GM19239 (cell line): ENCODE measurements around the gene PAH.
A peak's percentile ranks its signal among the peaks of the same experiment; 100 is the strongest.

Experiments
- DNase-seq: peaks from one replicate; pipeline ENCODE4 v3.0.0; 2011; ENCODE audit warnings: low spot score; ENCODE audit not compliant: insufficient read length
- FAIRE-seq: peaks from 2 replicates; lab custom pipeline; 2011; peaks lifted over from hg19 to GRCh38; lab: Jason Lieb, UNC

Gene PAH

GRCh38 chr12:102917026-102917787, at the start of gene PAH:
PAH (minus strand) TSS chr12:102917244; CDS start chr12:102917130, 114 bp downstream.
- peak; percentile 74 for FAIRE-seq
- DNase-seq = peak; percentile 16

GRCh38 chr12:102966200-102966863, 49.3 kb upstream of the PAH start:
- DNase-seq = no peak
- no peak for FAIRE-seq

- no peak for DNase-seq
- FAIRE-seq = no peak
Measured at GRCh38 chr12:102965281-102966155, 48.5 kb upstream of the PAH start.

GRCh38 chr12:102964872-102965271, 47.8 kb upstream of the PAH start:
- DNase-seq = no peak
- FAIRE-seq = peak; percentile 23

GRCh38 chr12:102963796-102964195, 46.8 kb upstream of the PAH start:
- FAIRE-seq = peak; percentile 56

GRCh38 chr12:102962986-102963385, 45.9 kb upstream of the PAH start:
- FAIRE-seq = peak; percentile 76
- DNase-seq = no peak

More at GRCh38 chr12:102963796-102964195, 46.8 kb upstream of the PAH start:
- no peak for DNase-seq

GRCh38 chr12:102962532-102962931, 45.5 kb upstream of the PAH start:
- no peak for FAIRE-seq

GRCh38 chr12:102961466-102961855, 44.4 kb upstream of the PAH start:
- peak; percentile 56 for FAIRE-seq
- DNase-seq = no peak

More at GRCh38 chr12:102962532-102962931, 45.5 kb upstream of the PAH start:
- DNase-seq = no peak

GRCh38 chr12:102960766-102961465, 43.9 kb upstream of the PAH start:
- FAIRE-seq (peak; percentile 82), DNase-seq (no peak)

GRCh38 chr12:102959391-102959790, 42.3 kb upstream of the PAH start:
- FAIRE-seq = no peak
- no peak for DNase-seq

- FAIRE-seq = no peak
Measured at GRCh38 chr12:102958830-102959176, 41.8 kb upstream of the PAH start.

GRCh38 chr12:102958073-102958829, 41.2 kb upstream of the PAH start:
- no peak for DNase-seq
- no peak for FAIRE-seq

More at GRCh38 chr12:102958830-102959176, 41.8 kb upstream of the PAH start:
- no peak for DNase-seq

- no peak for DNase-seq
- FAIRE-seq = no peak
Measured at GRCh38 chr12:102957339-102958050, 40.5 kb upstream of the PAH start, which contains the start of gene ASCL1. ASCL1 (plus strand) TSS chr12:102957674; CDS start chr12:102958245, 571 bp downstream.

- DNase-seq (no peak), FAIRE-seq (peak; percentile 23)
Measured at GRCh38 chr12:102956738-102957327, 39.8 kb upstream of the PAH start.

- FAIRE-seq = no peak
- no peak for DNase-seq
Measured at GRCh38 chr12:102955926-102956737, 39.1 kb upstream of the PAH start.

GRCh38 chr12:102954134-102954533, 37.1 kb upstream of the PAH start:
- FAIRE-seq (peak; percentile 70), DNase-seq (no peak)

GRCh38 chr12:102953221-102953620, 36.2 kb upstream of the PAH start:
- FAIRE-seq (no peak), DNase-seq (no peak)
